ENCODE measurements around the gene BNIP3. TPM values are rescaled to one million over a fixed set of nuclear protein-coding genes. Genes with fewer than 3 reads are reported as not detected.

BNIP3 gene
- total and polyA plus RNA-seq, 2 donors (not counting 3 experiments of a cell fraction or from before 2014, with no cell fraction given) = 51.4 to 53.3 TPM

DNA sequence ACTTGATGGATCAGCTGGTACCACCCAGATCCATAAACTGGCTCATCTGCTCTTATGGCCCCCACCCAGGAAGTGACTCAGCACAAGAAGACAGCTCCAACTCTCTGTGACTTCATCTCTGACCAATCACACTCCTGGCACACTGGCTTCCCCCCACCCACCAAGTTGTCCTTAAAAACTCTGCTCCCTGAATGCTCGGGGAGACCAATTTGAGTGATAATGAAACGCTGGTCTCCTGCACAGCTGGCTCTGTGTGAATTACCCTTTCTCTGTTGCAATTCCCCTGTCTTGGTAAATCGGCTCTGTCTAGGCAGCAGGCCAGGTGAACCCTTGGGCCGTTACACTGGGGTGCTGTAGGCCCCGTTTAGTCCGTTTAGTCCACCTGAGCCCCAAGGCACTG is 23.4 kb upstream of the BNIP3 start:
- Histone ChIP-seq H3K36me3 (ENCODE audit: control insufficient read depth in 2 of 2, extremely low read depth in 1 of 2, insufficient read depth in 2 of 2, low read length in 2 of 2) (no peaks in the 10 kb centered on the region), H3K79me2 (ENCODE audit: control insufficient read depth, insufficient read depth, low read length) (no peaks in the 10 kb centered on the region), H3K4me3 (replicated peaks in 1 of 3; ENCODE audit: insufficient read depth in 1 of 3, low read depth in 1 of 3, low read length in 3 of 3) (no peak overlapping the region), H3K4me1 (ENCODE audit: control insufficient read depth, extremely low read depth, insufficient read depth, low read length) (no peaks in the 10 kb centered on the region), H4K20me1 (replicated peaks; ENCODE audit: control insufficient read depth, extremely low read depth, insufficient read depth, low read length) (no peaks in the 10 kb centered on the region), H3K4me2 (ENCODE audit: insufficient read depth, low read length) (no peak overlapping the region), H3K27me3 (ENCODE audit: control insufficient read depth in 2 of 2, insufficient read depth in 2 of 2, low read length in 2 of 2) (peaks cover 5 to 7% of the 10 kb centered on the region in 2 experiments), H3K9me3 (replicated peaks; ENCODE audit: control insufficient read depth, insufficient read depth, low read length) (no peaks in the 10 kb centered on the region), H3K9me1 (replicated peaks; ENCODE audit: control insufficient read depth, extremely low read depth, insufficient read depth, low read length) (no peaks in the 10 kb centered on the region), H3K9ac (replicated peaks; ENCODE audit: extremely low read depth, insufficient read depth, low read length) (no peak overlapping the region), H2AFZ (ENCODE audit: low read depth, low read length) (no peak overlapping the region), H3K27ac (ENCODE audit: insufficient read depth, low read depth, low read length) (no peak overlapping the region)
- DNase-seq (ENCODE audit: low read depth, low spot score) = no peak
- TF ChIP-seq GATA2 (IDR thresholded peaks at IDR 0.05; ENCODE audit: insufficient read depth, insufficient read length, low read depth, low read length) = no peak
- CTCF ChIA-PET = interaction anchor here (2.9 kb wide), 1 partner anchor 18 kb away, joined by 11 read pairs; no protein-coding TSS in a partner anchor
- intact Hi-C loops (cut with micrococcal nuclease) (no loop called here), dilution Hi-C loops (cut with MboI; ENCODE audit: extremely low pct_ligation_motif_present, low sequenced_read_pairs) (no loop called here)
- FAIRE-seq = no peak
- BruUV-seq (replicated peaks) = no TSS peak
- POLR2A ChIA-PET = no interaction called here

DNA sequence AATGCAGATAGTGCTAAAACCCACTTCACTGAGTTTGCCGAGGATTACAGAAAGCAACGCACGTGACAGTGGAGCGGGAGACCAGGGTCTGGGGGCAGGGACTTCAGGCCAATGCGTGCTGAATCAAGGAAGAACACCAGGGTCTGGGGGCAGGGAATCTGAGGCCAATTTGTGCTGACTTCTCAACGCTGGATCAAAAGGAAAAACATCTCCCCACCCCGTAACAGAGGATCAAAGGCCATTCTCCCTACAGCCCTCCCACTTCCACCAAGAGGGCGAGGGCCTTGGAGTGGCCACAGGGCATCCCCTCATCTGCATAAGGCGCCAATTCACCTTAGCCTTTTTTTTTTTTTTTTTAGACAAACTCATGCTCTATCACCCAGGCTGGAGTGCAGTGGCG is 22.3 kb upstream of the BNIP3 start:
- CTCF ChIA-PET = interaction anchor here (2.9 kb wide), 1 partner anchor 19 kb away, joined by 11 read pairs; no protein-coding TSS in a partner anchor
- no TSS peak for BruUV-seq (replicated peaks)
- no peak overlapping the region for H3K4me3 ChIP-seq (replicated peaks in 1 of 3; ENCODE audit: insufficient read depth in 1 of 3, low read depth in 1 of 3, low read length in 3 of 3)
- H3K9ac ChIP-seq (replicated peaks; ENCODE audit: extremely low read depth, insufficient read depth, low read length) = no peak overlapping the region
- H3K9me1 ChIP-seq (replicated peaks; ENCODE audit: control insufficient read depth, extremely low read depth, insufficient read depth, low read length) = no peaks in the 10 kb centered on the region
- H3K4me1 ChIP-seq (ENCODE audit: control insufficient read depth, extremely low read depth, insufficient read depth, low read length) = no peaks in the 10 kb centered on the region
- no peaks in the 10 kb centered on the region for H3K79me2 ChIP-seq (ENCODE audit: control insufficient read depth, insufficient read depth, low read length)
- no peak for FAIRE-seq
- no peak overlapping the region for H2AFZ ChIP-seq (ENCODE audit: low read depth, low read length)
- H4K20me1 ChIP-seq (replicated peaks; ENCODE audit: control insufficient read depth, extremely low read depth, insufficient read depth, low read length) = no peaks in the 10 kb centered on the region
- no peaks in the 10 kb centered on the region for H3K36me3 ChIP-seq (ENCODE audit: control insufficient read depth in 2 of 2, extremely low read depth in 1 of 2, insufficient read depth in 2 of 2, low read length in 2 of 2)
- POLR2A ChIA-PET = no interaction called here
- DNase-seq (ENCODE audit: low read depth, low spot score) = no peak
- H3K9me3 ChIP-seq (replicated peaks; ENCODE audit: control insufficient read depth, insufficient read depth, low read length) = no peaks in the 10 kb centered on the region
- H3K27ac ChIP-seq (ENCODE audit: insufficient read depth, low read depth, low read length) = no peak overlapping the region
- peaks cover 0 to 3% of the 10 kb centered on the region in 2 experiments for H3K27me3 ChIP-seq (ENCODE audit: control insufficient read depth in 2 of 2, insufficient read depth in 2 of 2, low read length in 2 of 2)
- no peak overlapping the region for H3K4me2 ChIP-seq (ENCODE audit: insufficient read depth, low read length)
- TF ChIP-seq EZH2 (IDR thresholded peaks at IDR 0.05; ENCODE audit: borderline replicate concordance, low read depth, low read length, severe bottlenecking) = no peak
- TF ChIP-seq, protein P1, sequence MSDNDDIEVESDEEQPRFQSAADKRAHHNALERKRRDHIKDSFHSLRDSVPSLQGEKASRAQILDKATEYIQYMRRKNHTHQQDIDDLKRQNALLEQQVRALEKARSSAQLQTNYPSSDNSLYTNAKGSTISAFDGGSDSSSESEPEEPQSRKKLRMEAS (IDR thresholded peaks at IDR 0.05; ENCODE audit: insufficient read depth, insufficient read length) = no peak
- TF ChIP-seq, protein P2, sequence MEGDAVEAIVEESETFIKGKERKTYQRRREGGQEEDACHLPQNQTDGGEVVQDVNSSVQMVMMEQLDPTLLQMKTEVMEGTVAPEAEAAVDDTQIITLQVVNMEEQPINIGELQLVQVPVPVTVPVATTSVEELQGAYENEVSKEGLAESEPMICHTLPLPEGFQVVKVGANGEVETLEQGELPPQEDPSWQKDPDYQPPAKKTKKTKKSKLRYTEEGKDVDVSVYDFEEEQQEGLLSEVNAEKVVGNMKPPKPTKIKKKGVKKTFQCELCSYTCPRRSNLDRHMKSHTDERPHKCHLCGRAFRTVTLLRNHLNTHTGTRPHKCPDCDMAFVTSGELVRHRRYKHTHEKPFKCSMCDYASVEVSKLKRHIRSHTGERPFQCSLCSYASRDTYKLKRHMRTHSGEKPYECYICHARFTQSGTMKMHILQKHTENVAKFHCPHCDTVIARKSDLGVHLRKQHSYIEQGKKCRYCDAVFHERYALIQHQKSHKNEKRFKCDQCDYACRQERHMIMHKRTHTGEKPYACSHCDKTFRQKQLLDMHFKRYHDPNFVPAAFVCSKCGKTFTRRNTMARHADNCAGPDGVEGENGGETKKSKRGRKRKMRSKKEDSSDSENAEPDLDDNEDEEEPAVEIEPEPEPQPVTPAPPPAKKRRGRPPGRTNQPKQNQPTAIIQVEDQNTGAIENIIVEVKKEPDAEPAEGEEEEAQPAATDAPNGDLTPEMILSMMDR (IDR thresholded peaks at IDR 0.05; ENCODE audit: extremely low read depth in 1 of 2, insufficient read depth in 1 of 2, low read depth in 1 of 2, low read length in 2 of 2) = no peak
- no peak for TF ChIP-seq POLR2AphosphoS5 (IDR thresholded peaks at IDR 0.05; ENCODE audit: insufficient read depth, low read depth, low read length)
- no peak for TF ChIP-seq GATA2 (IDR thresholded peaks at IDR 0.05; ENCODE audit: insufficient read depth, insufficient read length, low read depth, low read length)
- no peak for TF ChIP-seq MYC (IDR thresholded peaks at IDR 0.05; ENCODE audit: low read depth, low read length)
- no peak for TF ChIP-seq FOS (IDR thresholded peaks at IDR 0.05; ENCODE audit: borderline replicate concordance, insufficient read depth, low read length)
- TF ChIP-seq JUN (IDR thresholded peaks at IDR 0.05; ENCODE audit: borderline replicate concordance, insufficient read depth, insufficient read length, low read depth) = no peak
- dilution Hi-C loops (cut with MboI; ENCODE audit: extremely low pct_ligation_motif_present, low sequenced_read_pairs) = no loop called here
- intact Hi-C loops (cut with micrococcal nuclease) = no loop called here

Measured in endothelial cell of umbilical vein (primary cell).